HL-60 (cell line): ENCODE results near the gene ITGA8.

Source experiments
- DNase-seq, 2 experiments: peaks; one replicate each; pipeline ENCODE4 v3.0.0-alpha.2; 2010 to 2020; ENCODE audit warnings: low read depth in 1 of 2, low spot score in 1 of 2
- H3K27ac ChIP-seq: fragments of 250-450 bp; sonication (Bioruptor Pico); replicated peaks from 2 replicates; pipeline ENCODE4 v1.5.1; 2020; ENCODE audit warnings: mild to moderate bottlenecking, moderate library complexity
- H3K27me3 ChIP-seq: fragments of 250-450 bp; sonication (Bioruptor Pico); 2 replicates; pipeline ENCODE4 v1.5.1; 2021; ENCODE audit warnings: mild to moderate bottlenecking, moderate library complexity; ENCODE audit not compliant: insufficient read depth, poor library complexity, severe bottlenecking
- H3K4me3 ChIP-seq: replicated peaks from 2 replicates; pipeline ENCODE4 v1.5.1; 2011; ENCODE audit warnings: mild to moderate bottlenecking, control low read depth, low read length; ENCODE audit not compliant: insufficient read depth
- CTCF ChIP-seq: IDR thresholded peaks from one replicate; pipeline ENCODE4 v1.5.1; 2011; ENCODE audit warnings: low read length, control low read depth, inconsistent platforms; ENCODE audit not compliant: insufficient read depth
- GABPA ChIP-seq: IDR thresholded peaks from 2 replicates; pipeline ENCODE4 v1.6.1; 2012; ENCODE audit warnings: low read depth
- POLR2AphosphoS5 ChIP-seq: IDR thresholded peaks from 2 replicates; pipeline ENCODE4 v1.6.1; 2012; ENCODE audit warnings: low read depth
- REST ChIP-seq: IDR thresholded peaks from 2 replicates; pipeline ENCODE4 v1.6.1; 2012; ENCODE audit warnings: low read depth; ENCODE audit not compliant: insufficient replicate concordance
- SPI1 ChIP-seq: IDR thresholded peaks from 2 replicates; pipeline ENCODE4 v1.6.1; 2012; ENCODE audit warnings: low read depth, mild to moderate bottlenecking, borderline replicate concordance

The ITGA8 gene

GRCh38 chr10:15516256-15517085 lies 203.3 kb downstream of the ITGA8 start:
- Histone ChIP-seq H3K27ac (no peak overlapping the region), H3K27me3 (no peaks in the 10 kb centered on the region), H3K4me3 (no peak overlapping the region)
- DNase-seq, result no peak
- TF ChIP-seq SPI1 (no peak), REST (no peak), GABPA (no peak), POLR2AphosphoS5 (no peak), CTCF (no peak)

- DNase-seq, result no peak
- Histone ChIP-seq H3K27me3 (no peaks in the 10 kb centered on the region), H3K27ac (no peak overlapping the region), H3K4me3 (no peak overlapping the region)
- no peak for TF ChIP-seq REST
- no peak for TF ChIP-seq CTCF
- no peak for TF ChIP-seq POLR2AphosphoS5
- no peak for TF ChIP-seq GABPA
- no peak for TF ChIP-seq SPI1
Measured at GRCh38 chr10:15515202-15515601, 204.5 kb downstream of the ITGA8 start.

GRCh38 chr10:15510963-15511362 lies 208.8 kb downstream of the ITGA8 start:
- Histone ChIP-seq H3K27ac (no peak overlapping the region), H3K27me3 (no peaks in the 10 kb centered on the region), H3K4me3 (no peak overlapping the region)
- TF ChIP-seq SPI1 (no peak), CTCF (no peak), REST (no peak)
- no peak for DNase-seq
